NCI-H1694 (cell line): ENCODE results near the gene CCDC106.

Experiments used
- DNase-seq: peaks from one replicate; lab custom pipeline; 2025; lab: John Stamatoyannopoulos, UW

CCDC106 gene

DNA sequence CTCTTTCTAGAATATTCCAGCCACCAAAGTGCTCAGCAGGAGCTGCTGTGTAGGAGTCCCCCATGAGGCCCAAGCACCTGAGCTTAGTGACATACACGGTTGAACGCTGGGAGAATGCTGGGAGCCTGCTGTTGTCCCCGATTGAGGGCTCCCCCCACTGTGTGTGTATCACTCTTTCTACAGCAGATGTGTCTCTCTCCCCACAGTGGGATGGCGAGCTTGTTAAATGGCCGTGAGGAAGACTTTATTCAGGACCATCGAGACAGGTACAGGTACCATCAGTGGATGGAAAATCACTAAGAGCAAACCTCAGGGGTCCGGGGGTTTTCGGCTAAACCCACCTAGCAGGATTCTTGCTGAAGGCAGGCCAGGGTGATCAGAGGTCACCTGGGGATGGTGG, 49.7 kb downstream of the CCDC106 start:
- DNase-seq = no peak

DNA sequence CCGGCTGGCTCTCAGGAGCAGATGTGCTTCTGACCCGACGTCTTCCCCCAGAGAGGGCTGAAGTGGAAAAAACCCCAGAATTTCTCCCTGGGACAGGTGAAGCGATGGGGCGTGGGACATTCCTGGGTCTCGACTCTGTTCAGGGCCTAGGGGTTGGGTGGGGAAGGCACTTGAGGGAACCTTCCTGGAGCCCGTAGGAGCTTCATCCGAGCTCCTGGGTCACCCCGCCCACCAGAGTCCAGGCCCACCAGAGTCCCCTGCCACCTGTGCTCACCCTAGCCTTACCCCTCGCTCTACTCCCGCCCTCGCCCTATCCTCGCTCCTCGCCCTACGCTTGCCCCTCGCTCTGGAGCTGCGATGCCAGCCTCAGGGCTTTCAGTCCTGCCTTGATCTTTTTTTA, 50.2 kb downstream of the CCDC106 start:
- no peak for DNase-seq

DNA sequence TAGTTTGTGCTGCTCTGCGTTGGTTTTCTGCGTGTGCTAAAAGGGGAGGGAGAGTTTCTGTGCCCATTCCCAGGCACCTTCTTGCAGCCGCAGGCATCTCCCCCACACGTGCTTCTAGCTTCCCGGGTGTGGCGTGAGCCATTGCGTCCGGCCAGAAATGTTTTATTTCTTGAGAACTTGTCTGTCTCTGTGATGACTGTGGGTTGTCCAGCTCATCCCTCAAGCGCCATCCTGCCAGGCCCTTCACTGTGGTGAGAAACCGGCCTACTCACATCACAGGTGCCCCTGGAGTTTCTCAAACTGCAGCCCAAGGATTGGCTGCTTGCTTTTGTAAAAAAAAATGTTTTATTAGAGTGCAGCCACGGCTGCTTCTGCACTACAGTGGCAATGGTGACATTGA, 51.2 kb downstream of the CCDC106 start:
- DNase-seq = no peak

DNA sequence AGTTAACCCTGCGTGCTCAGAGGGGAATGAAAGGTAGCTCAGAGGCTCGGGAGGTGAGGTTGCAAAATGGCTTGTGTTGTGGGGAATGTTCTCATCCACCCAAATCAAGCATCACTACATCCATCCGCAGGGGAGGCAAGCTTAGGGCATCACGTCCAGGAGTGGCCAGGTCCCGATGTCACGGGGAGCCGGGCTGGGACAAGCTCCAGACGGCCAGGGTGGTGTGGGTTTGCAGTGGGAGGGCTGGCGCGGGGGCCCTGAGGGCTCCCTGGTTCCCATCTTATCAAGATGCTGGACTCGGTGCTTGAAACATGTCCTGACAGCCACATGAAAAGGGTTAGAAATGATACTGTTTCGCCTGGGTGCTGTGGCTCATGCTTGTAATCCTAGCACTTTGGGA, 52.8 kb downstream of the CCDC106 start:
- no peak for DNase-seq

DNA sequence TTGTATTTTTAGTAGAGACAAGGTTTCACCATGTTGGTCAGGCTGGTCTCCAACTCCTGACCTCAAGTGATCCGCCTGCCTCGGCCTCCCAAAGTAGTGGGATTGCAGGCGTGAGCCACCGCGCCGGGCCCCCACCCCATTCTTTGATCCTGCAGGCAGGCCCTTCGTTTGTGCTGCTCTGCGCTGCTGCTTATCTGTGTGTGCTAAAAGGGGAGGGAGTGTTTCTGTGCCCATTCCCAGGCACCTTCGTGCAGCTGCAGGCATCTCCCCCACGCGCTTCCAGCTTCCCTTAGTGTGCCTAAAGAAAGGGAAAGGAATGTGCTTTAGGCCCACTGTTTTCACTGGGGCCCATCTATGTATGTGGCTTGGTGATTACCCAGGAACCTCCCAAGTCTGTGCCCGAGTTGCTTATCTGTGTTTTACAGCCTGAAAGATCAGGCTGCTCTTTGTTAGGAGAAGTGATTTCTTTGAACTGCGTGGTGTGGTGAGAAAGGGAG, 54.2 kb downstream of the CCDC106 start:
- DNase-seq = no peak
